ENCODE measurements around the gene ADAMTS15. TPM values are rescaled to one million over a fixed set of nuclear protein-coding genes. Genes with fewer than 3 reads are reported as not detected.

ADAMTS15 gene
- total and polyA plus RNA-seq, 2 donors (not counting 1 experiment from before 2014, with no cell fraction given), result not detected

- DNase-seq (no peak), ATAC-seq (ENCODE audit: low read depth) (no peak)
- H4K20me1 ChIP-seq (ENCODE audit: control insufficient read depth, insufficient read depth, low read length, poor library complexity, severe bottlenecking), result no peaks in the 10 kb centered on the region
- no peak overlapping the region for H3K27ac Mint-ChIP-seq
- intact Hi-C loops (cut with micrococcal nuclease), result no loop called here
- no peaks in the 10 kb centered on the region for H3K79me2 ChIP-seq (ENCODE audit: control insufficient read depth, insufficient read depth, low read length)
- no peak overlapping the region for H3K4me3 ChIP-seq (ENCODE audit: control extremely low read depth in 1 of 5, extremely low read depth in 1 of 5, insufficient read depth in 1 of 5, low read depth in 2 of 5, low read length in 4 of 5)
- no peaks in the 10 kb centered on the region for H3K9me3 Mint-ChIP-seq (ENCODE audit: insufficient read depth)
- H3K27ac ChIP-seq (ENCODE audit: low read length in 2 of 2), result no peak overlapping the region
- no peak overlapping the region for H3K9ac ChIP-seq (ENCODE audit: low read length)
- H3K4me1 Mint-ChIP-seq, result peaks cover 14% of the 10 kb centered on the region
- WGBS (ENCODE audit: insufficient coverage), result no CpG with 5 or more reads among the region's 2 CpGs
- no peak for TF ChIP-seq EZH2 (IDR thresholded peaks at IDR 0.05; ENCODE audit: borderline replicate concordance, insufficient read depth, low read depth, low read length, poor library complexity, severe bottlenecking)
- no peak for TF ChIP-seq CTCF (IDR thresholded peaks at IDR 0.05)
- ChIA-PET POLR2A (no interaction called here), CTCF (interaction anchor here (1.4 to 6.8 kb wide), 3 partner anchors 25 to 432 kb away, joined by 3 to 112 read pairs (median 5); no protein-coding TSS in a partner anchor)
- H3K27me3 Mint-ChIP-seq, result peaks cover 50% of the 10 kb centered on the region
- H3K4me2 ChIP-seq (replicated peaks; ENCODE audit: low read depth, low read length, poor library complexity, severe bottlenecking), result no peak overlapping the region
- H3K4me1 ChIP-seq (ENCODE audit: control insufficient read depth in 2 of 2, insufficient read depth in 2 of 2, low read length in 2 of 2), result peaks cover 9 to 17% of the 10 kb centered on the region in 2 donors
- H3K27me3 ChIP-seq (replicated peaks in 1 of 4; ENCODE audit: control extremely low read depth in 1 of 4, control insufficient read depth in 3 of 4, insufficient read depth in 4 of 4, low read length in 3 of 4), result peaks cover 0 to 52% (median 28%) of the 10 kb centered on the region in 4 experiments
- H3K36me3 ChIP-seq (replicated peaks in 1 of 2; ENCODE audit: control extremely low read depth in 1 of 2, control insufficient read depth in 1 of 2, extremely low read depth in 1 of 2, insufficient read depth in 2 of 2, low read length in 1 of 2), result no peaks in the 10 kb centered on the region
- H2AFZ ChIP-seq (ENCODE audit: insufficient read depth, low read depth, low read length, poor library complexity, severe bottlenecking), result no peak overlapping the region
- H3K4me3 Mint-ChIP-seq, result peak overlapping the region; percentile 67
- no peaks in the 10 kb centered on the region for H3K9me3 ChIP-seq (ENCODE audit: control extremely low read depth in 1 of 3, control insufficient read depth in 2 of 3, insufficient read depth in 1 of 3, low read length in 2 of 3)
Observed at GRCh38 chr11:130429120-130429681, 19.2 kb upstream of the ADAMTS15 start.

DNA sequence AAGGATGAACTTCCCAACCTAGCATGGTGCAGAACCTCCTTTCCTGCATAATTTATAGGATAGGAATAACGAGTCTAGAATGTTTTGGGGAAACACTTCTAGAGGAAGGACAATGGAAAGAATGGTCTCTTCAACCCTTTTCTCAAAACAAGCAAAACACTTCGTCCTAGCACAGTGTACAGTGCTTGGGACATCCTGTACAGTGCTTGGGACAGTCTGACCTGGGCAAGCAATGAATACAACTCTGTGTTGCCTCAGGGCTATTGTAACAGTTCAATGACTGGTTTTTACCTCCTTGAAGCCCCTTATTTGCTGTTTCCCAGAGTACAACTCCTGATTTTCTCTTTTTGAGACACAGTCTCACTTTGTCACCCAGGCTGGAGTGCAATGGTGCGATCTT, 18.5 kb upstream of the ADAMTS15 start:
- Mint-ChIP-seq H3K9me3 (ENCODE audit: insufficient read depth) (no peaks in the 10 kb centered on the region), H3K27me3 (peaks cover 42% of the 10 kb centered on the region), H3K4me1 (peaks cover 14% of the 10 kb centered on the region), H3K27ac (no peak overlapping the region), H3K4me3 (no peak overlapping the region)
- H2AFZ ChIP-seq (ENCODE audit: insufficient read depth, low read depth, low read length, poor library complexity, severe bottlenecking), result no peak overlapping the region
- 73% methylated on average over 2 of the region's 3 CpGs for WGBS (ENCODE audit: insufficient coverage)
- POLR2A ChIA-PET, result no interaction called here
- DNase-seq (no peak), ATAC-seq (ENCODE audit: low read depth) (no peak)
- H3K4me1 ChIP-seq (ENCODE audit: control insufficient read depth in 2 of 2, insufficient read depth in 2 of 2, low read length in 2 of 2), result peaks cover 9 to 17% of the 10 kb centered on the region in 2 donors
- no peaks in the 10 kb centered on the region for H3K36me3 ChIP-seq (replicated peaks in 1 of 2; ENCODE audit: control extremely low read depth in 1 of 2, control insufficient read depth in 1 of 2, extremely low read depth in 1 of 2, insufficient read depth in 2 of 2, low read length in 1 of 2)
- no peaks in the 10 kb centered on the region for H4K20me1 ChIP-seq (ENCODE audit: control insufficient read depth, insufficient read depth, low read length, poor library complexity, severe bottlenecking)
- H3K79me2 ChIP-seq (ENCODE audit: control insufficient read depth, insufficient read depth, low read length), result no peaks in the 10 kb centered on the region
- CTCF ChIA-PET, result interaction anchor here (1.0 to 6.8 kb wide), 7 partner anchors 15 to 507 kb away, joined by 3 to 112 read pairs (median 5); no protein-coding TSS in a partner anchor
- no peak overlapping the region for H3K4me2 ChIP-seq (replicated peaks; ENCODE audit: low read depth, low read length, poor library complexity, severe bottlenecking)
- peaks cover 0 to 46% (median 26%) of the 10 kb centered on the region in 4 experiments for H3K27me3 ChIP-seq (replicated peaks in 1 of 4; ENCODE audit: control extremely low read depth in 1 of 4, control insufficient read depth in 3 of 4, insufficient read depth in 4 of 4, low read length in 3 of 4)
- H3K4me3 ChIP-seq (ENCODE audit: control extremely low read depth in 1 of 5, extremely low read depth in 1 of 5, insufficient read depth in 1 of 5, low read depth in 2 of 5, low read length in 4 of 5), result no peak overlapping the region
- H3K9ac ChIP-seq (ENCODE audit: low read length), result no peak overlapping the region
- no peak overlapping the region for H3K27ac ChIP-seq (ENCODE audit: low read length in 2 of 2)
- intact Hi-C loops (cut with micrococcal nuclease), result no loop called here
- H3K9me3 ChIP-seq (ENCODE audit: control extremely low read depth in 1 of 3, control insufficient read depth in 2 of 3, insufficient read depth in 1 of 3, low read length in 2 of 3), result no peaks in the 10 kb centered on the region
- no peak for TF ChIP-seq CTCF (IDR thresholded peaks at IDR 0.05)
- no peak for TF ChIP-seq EZH2 (IDR thresholded peaks at IDR 0.05; ENCODE audit: borderline replicate concordance, insufficient read depth, low read depth, low read length, poor library complexity, severe bottlenecking)

Measured in B cell (primary cell).